SU-DHL-6 (cell line): Measurements from ENCODE around the gene LTA4H.

Experiments
- H2AFZ ChIP-seq: fragments of 200-600 bp; sonication (generic); 2 replicates; pipeline ENCODE4 v1.6.1; 2014; ENCODE audit warnings: low read depth, mild to moderate bottlenecking, moderate library complexity, mixed read lengths, antibody characterized with exemption, low read length; ENCODE audit not compliant: severe bottlenecking
- H3F3A ChIP-seq: fragments of 200-600 bp; shearing (Covaris generic); 2 replicates; pipeline ENCODE4 v1.6.0; 2016; ENCODE audit warnings: antibody characterized with exemption, mild to moderate bottlenecking; ENCODE audit not compliant: insufficient read depth
- H3K27ac ChIP-seq: fragments of 200-600 bp; sonication (generic); 2 replicates; pipeline ENCODE4 v1.5.1; 2016; ENCODE audit warnings: low read depth, mild to moderate bottlenecking, low read length, moderate library complexity, mixed read lengths
- H3K27me3 ChIP-seq: fragments of 200-600 bp; sonication (generic), shearing (Covaris generic); 2 replicates; pipeline ENCODE4 v1.6.0; 2014; ENCODE audit warnings: mild to moderate bottlenecking, low read length
- H3K36me3 ChIP-seq: fragments of 200-600 bp; sonication (generic); 2 replicates; pipeline ENCODE4 v1.6.1; 2014; ENCODE audit warnings: mild to moderate bottlenecking, low read length, mixed read lengths
- H3K4me2 ChIP-seq: fragments of 300-600, 200-600 bp; shearing (Covaris generic), sonication (generic); 2 replicates; pipeline ENCODE4 v1.6.0; 2014; ENCODE audit warnings: low read length, low read depth, mild to moderate bottlenecking; ENCODE audit not compliant: poor library complexity, severe bottlenecking
- H3K4me3 ChIP-seq: fragments of 200-600 bp; sonication (generic); 2 replicates; pipeline ENCODE4 v1.5.1; 2014; ENCODE audit warnings: antibody characterized with exemption, low read length, mild to moderate bottlenecking, mixed read lengths; ENCODE audit not compliant: insufficient read depth, poor library complexity, severe bottlenecking
- H3K79me2 ChIP-seq: fragments of 200-600 bp; sonication (generic); 2 replicates; pipeline ENCODE4 v1.6.1; 2014; ENCODE audit warnings: mild to moderate bottlenecking, low read length, moderate library complexity; ENCODE audit not compliant: insufficient read depth
- H3K9ac ChIP-seq: fragments of 200-600 bp; sonication (generic); 2 replicates; pipeline ENCODE4 v1.7.0; 2014; ENCODE audit warnings: mild to moderate bottlenecking, low read length
- H3K9me2 ChIP-seq: fragments of 200-600 bp; sonication (generic); replicated peaks from 2 replicates; pipeline ENCODE4 v1.6.1; 2014; ENCODE audit warnings: low read length; ENCODE audit not compliant: insufficient read depth
- H3K9me3 ChIP-seq: fragments of 200-600 bp; sonication (generic); 2 replicates; pipeline ENCODE4 v1.6.1; 2014; ENCODE audit warnings: low read length, mixed read lengths; ENCODE audit not compliant: insufficient read depth
- H4K20me1 ChIP-seq: fragments of 200-600 bp; sonication (generic); 2 replicates; pipeline ENCODE4 v1.6.1; 2014; ENCODE audit warnings: low read depth, mild to moderate bottlenecking, antibody characterized with exemption, low read length, moderate library complexity, mixed read lengths
- EZH2phosphoT487 ChIP-seq: fragments of 200-600 bp; sonication (generic), shearing (Covaris generic); conservative IDR thresholded peaks from 2 replicates; pipeline ENCODE4 v1.6.1; 2018; ENCODE audit warnings: mild to moderate bottlenecking, antibody characterized with exemption, low read length, moderate library complexity, mixed read lengths
- TF ChIP-seq, protein P1 (sequence below): fragments of 200-600 bp; sonication (generic); IDR thresholded peaks from one replicate; pipeline ENCODE4 v1.5.1; 2017; ENCODE audit warnings: antibody characterized with exemption, mild to moderate bottlenecking, low read length, moderate library complexity; ENCODE audit not compliant: insufficient read depth, poor library complexity, severe bottlenecking

The LTA4H gene

DNA sequence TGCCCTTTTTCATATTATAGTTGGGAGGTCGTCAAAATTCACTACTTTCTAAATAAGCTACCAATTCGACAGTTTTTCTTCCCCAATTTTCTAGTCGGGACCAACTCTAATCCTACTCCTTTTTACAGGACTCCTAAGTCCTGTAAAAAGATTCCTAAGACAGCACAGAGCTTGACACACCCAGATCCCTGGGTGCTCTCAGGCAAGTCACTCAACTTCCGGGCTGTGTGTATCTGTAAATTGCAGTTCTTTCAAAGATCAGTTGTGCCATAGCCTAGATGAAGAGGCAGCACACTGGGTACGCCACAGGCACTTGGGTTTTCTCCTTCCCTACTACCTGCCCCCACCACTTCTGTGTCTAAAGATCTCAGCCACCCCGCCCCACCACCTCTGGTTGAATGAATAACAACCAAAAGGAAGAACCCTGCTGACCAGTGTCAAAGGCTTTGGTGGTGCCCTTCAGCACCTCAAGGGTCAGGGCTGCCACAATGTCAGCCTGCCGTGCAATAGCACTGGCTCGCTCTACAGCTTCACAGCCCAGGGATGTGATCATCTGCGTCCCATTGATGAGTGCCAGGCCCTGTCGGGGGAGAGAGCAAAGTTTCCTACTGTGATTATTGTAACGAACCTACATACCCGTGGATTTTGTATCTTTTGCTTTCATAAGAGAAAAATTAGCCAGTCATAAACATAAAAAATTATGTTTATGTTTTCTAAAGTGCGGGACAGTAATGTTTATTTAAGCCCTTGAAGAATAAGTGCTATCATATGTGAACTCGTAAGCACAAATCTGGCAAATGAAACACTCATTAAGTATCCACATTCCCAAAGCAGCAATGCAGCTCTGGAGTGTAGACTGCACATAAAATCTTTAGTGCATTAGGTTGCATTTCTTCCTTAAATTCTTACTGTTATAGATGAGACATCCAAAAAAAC is 48.5 kb downstream of the LTA4H start:
- Histone ChIP-seq H2AFZ (no peak overlapping the region), H3K4me2 (no peak overlapping the region), H3K9ac (no peak overlapping the region)

DNA sequence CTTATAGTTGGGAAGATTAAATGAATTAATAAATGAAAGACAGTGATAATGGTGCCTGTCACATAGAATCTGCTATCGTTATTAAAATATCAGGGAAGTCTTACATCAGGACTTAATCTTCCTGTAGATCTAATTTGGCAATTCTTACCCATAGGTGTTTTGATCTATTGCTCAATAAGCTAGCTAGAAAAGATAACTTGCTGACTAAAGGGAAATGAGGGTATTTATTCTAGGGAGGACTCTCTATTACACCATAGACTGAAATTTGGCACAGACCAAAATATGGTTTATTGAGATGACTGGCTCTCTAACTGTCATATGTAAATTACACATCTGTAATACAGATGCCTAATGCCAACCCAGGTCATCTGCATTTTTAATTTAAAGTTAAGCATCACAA is 50.7 kb downstream of the LTA4H start:
- Histone ChIP-seq H4K20me1 (no peaks in the 10 kb centered on the region), H3K79me2 (no peaks in the 10 kb centered on the region), H3K4me3 (no peak overlapping the region), H3K36me3 (no peaks in the 10 kb centered on the region), H3K27me3 (no peaks in the 10 kb centered on the region), H2AFZ (no peak overlapping the region), H3K9me3 (no peaks in the 10 kb centered on the region), H3K9me2 (no peaks in the 10 kb centered on the region), H3K4me2 (no peak overlapping the region), H3F3A (no peaks in the 10 kb centered on the region), H3K9ac (no peak overlapping the region), H3K27ac (no peak overlapping the region)
- TF ChIP-seq EZH2phosphoT487 = no peak
- TF ChIP-seq, protein P1, sequence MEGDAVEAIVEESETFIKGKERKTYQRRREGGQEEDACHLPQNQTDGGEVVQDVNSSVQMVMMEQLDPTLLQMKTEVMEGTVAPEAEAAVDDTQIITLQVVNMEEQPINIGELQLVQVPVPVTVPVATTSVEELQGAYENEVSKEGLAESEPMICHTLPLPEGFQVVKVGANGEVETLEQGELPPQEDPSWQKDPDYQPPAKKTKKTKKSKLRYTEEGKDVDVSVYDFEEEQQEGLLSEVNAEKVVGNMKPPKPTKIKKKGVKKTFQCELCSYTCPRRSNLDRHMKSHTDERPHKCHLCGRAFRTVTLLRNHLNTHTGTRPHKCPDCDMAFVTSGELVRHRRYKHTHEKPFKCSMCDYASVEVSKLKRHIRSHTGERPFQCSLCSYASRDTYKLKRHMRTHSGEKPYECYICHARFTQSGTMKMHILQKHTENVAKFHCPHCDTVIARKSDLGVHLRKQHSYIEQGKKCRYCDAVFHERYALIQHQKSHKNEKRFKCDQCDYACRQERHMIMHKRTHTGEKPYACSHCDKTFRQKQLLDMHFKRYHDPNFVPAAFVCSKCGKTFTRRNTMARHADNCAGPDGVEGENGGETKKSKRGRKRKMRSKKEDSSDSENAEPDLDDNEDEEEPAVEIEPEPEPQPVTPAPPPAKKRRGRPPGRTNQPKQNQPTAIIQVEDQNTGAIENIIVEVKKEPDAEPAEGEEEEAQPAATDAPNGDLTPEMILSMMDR = no peak

More for the DNA sequence above, 48.5 kb downstream of the LTA4H start:
- no peak for TF ChIP-seq EZH2phosphoT487
- no peak overlapping the region for H3K4me3 ChIP-seq
- no peaks in the 10 kb centered on the region for H3K27me3 ChIP-seq
- H3K36me3 ChIP-seq = no peaks in the 10 kb centered on the region
- H3F3A ChIP-seq = no peaks in the 10 kb centered on the region
- no peak overlapping the region for H3K27ac ChIP-seq
- no peaks in the 10 kb centered on the region for H3K79me2 ChIP-seq
- H3K9me2 ChIP-seq = no peaks in the 10 kb centered on the region
- no peaks in the 10 kb centered on the region for H4K20me1 ChIP-seq
- no peaks in the 10 kb centered on the region for H3K9me3 ChIP-seq

DNA sequence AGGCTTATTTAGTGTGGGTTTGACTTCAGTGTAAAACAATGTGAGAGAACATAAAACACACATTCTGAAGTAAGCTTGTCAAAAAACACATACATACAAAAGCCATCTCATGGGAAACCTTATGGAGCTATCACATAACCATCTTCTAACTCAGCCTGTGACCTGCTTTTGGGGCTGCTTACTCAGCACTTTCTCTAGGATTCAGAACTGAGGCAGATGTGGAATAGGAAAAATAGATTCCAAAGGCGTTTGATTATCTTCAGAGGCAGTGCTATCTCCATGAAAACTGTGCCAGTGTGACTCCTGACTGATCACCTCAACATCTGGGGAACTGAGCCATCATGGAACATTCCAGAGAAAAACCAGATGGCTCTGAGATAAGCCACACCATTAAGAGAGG is 52.8 kb downstream of the LTA4H start:
- Histone ChIP-seq H3F3A (no peaks in the 10 kb centered on the region), H3K9me2 (no peaks in the 10 kb centered on the region), H3K9me3 (no peaks in the 10 kb centered on the region), H3K4me2 (no peak overlapping the region), H4K20me1 (no peaks in the 10 kb centered on the region), H3K79me2 (no peaks in the 10 kb centered on the region), H3K9ac (no peak overlapping the region), H2AFZ (no peak overlapping the region), H3K27ac (no peak overlapping the region), H3K27me3 (no peaks in the 10 kb centered on the region), H3K36me3 (no peaks in the 10 kb centered on the region), H3K4me3 (no peak overlapping the region)
- no peak for TF ChIP-seq EZH2phosphoT487
- TF ChIP-seq, protein P1 = no peak

DNA sequence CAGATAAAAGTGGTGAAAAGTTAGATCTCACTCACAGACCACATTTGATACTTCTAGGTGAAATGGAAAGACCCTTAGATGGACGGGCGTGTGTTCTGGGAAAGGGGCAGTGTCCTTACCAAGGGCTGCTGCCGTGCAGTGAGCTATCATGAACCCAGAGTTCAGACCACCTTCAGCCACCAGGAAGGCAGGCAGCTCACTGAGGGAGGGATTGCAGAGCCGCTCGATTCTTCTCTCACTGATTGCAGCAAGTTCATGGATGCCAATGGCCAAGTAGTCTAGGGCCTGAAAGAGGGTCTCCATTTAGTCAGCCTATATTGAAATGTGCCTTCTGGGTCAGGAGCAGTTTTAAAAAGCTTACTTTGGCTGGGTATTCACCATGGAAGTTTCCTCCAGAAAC is 55.0 kb downstream of the LTA4H start:
- Histone ChIP-seq H3K27me3 (no peaks in the 10 kb centered on the region), H3K9me2 (no peaks in the 10 kb centered on the region), H2AFZ (no peak overlapping the region), H4K20me1 (no peaks in the 10 kb centered on the region), H3K4me3 (no peak overlapping the region), H3K9me3 (no peaks in the 10 kb centered on the region), H3K9ac (no peak overlapping the region), H3K4me2 (no peak overlapping the region), H3K36me3 (no peaks in the 10 kb centered on the region), H3K27ac (no peak overlapping the region), H3F3A (no peaks in the 10 kb centered on the region), H3K79me2 (no peaks in the 10 kb centered on the region)
- TF ChIP-seq, protein P1 = no peak
- no peak for TF ChIP-seq EZH2phosphoT487
